ENCODE measurements around the gene RNASE13.
"Not testable (repeated sequence)": the region's sequence is repeated elsewhere in the genome, so short reads cannot be mapped to it uniquely, and the experiment has no call there.

RNASE13 gene

DNA sequence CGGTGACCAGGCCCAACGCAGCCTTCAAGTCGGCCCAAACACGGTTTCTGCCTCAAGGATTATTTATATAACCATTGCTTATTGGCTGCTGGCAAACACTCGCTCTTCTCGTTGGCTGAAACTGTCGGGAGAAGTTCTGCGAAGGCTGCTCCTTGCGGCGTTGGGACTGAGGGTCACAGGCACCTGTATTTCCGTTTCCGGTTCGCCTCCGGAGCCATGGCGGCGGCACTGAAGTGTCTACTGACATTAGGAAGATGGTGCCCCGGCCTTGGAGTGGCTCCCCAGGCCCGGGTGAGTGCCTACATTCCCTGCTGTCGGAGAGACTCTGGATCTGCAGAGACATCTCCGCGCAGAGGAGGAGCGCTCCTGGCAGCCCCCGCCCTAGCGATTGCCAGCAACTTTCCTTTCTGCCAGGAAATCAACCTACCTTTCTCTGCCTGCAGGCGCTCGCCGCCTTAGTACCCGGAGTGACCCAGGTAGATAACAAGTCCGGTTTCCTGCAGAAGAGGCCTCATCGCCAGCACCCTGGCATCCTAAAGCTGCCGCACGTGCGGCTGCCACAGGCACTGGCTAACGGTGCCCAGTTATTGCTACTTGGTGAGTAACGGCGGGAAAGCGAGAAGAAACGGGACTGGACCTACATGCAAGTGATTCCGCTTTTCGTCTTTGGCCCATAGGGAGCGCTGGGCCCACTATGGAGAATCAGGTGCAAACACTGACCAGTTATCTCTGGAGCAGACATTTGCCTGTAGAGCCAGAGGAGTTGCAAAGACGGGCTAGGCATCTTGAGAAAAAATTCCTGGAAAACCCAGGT is 44.6 kb downstream of the RNASE13 start, which contains the start of gene METTL17:
Gene METTL17, plus strand, starts transcription at position 194 of the 814 bp plus-strand sequence. Its CDS starts 23 bp downstream, at position 217.
- H3K4me1 ChIP-seq (ENCODE audit: control insufficient read depth, insufficient read depth, low read length), result peaks cover 38% of the 10 kb centered on the region
- peak within 1 kb of the TSS; percentile 90 for H3K4me3 ChIP-seq (ENCODE audit: low read length)
- peak within 1 kb of the TSS; percentile 92 for H3K4me2 ChIP-seq (ENCODE audit: low read length)
- peak within 1 kb of the TSS; percentile 87 for H3K9ac ChIP-seq (ENCODE audit: low read depth, low read length)
- H3K27me3 ChIP-seq (ENCODE audit: control insufficient read depth, insufficient read depth, low read length), result no peaks in the 10 kb centered on the region
- H3K9me3 ChIP-seq (replicated peaks; ENCODE audit: low read length), result no peaks in the 10 kb centered on the region
- peaks cover 28% of the 10 kb centered on the region for H3K36me3 ChIP-seq (ENCODE audit: insufficient read depth, low read length)

- peaks cover 23% of the 10 kb centered on the region for H3K36me3 ChIP-seq (ENCODE audit: insufficient read depth, low read length)
- peak overlapping the region; percentile 76 for H3K9ac ChIP-seq (ENCODE audit: low read depth, low read length)
- H3K4me2 ChIP-seq (ENCODE audit: low read length), result peak overlapping the region; percentile 67
- peaks cover 38% of the 10 kb centered on the region for H3K4me1 ChIP-seq (ENCODE audit: control insufficient read depth, insufficient read depth, low read length)
- H3K4me3 ChIP-seq (ENCODE audit: low read length), result peak overlapping the region; percentile 39
- H3K27me3 ChIP-seq (ENCODE audit: control insufficient read depth, insufficient read depth, low read length), result no peaks in the 10 kb centered on the region
- H3K9me3 ChIP-seq (replicated peaks; ENCODE audit: low read length), result no peaks in the 10 kb centered on the region
Measured at GRCh38 chr14:20989471-20989786, 45.2 kb downstream of the RNASE13 start.

DNA sequence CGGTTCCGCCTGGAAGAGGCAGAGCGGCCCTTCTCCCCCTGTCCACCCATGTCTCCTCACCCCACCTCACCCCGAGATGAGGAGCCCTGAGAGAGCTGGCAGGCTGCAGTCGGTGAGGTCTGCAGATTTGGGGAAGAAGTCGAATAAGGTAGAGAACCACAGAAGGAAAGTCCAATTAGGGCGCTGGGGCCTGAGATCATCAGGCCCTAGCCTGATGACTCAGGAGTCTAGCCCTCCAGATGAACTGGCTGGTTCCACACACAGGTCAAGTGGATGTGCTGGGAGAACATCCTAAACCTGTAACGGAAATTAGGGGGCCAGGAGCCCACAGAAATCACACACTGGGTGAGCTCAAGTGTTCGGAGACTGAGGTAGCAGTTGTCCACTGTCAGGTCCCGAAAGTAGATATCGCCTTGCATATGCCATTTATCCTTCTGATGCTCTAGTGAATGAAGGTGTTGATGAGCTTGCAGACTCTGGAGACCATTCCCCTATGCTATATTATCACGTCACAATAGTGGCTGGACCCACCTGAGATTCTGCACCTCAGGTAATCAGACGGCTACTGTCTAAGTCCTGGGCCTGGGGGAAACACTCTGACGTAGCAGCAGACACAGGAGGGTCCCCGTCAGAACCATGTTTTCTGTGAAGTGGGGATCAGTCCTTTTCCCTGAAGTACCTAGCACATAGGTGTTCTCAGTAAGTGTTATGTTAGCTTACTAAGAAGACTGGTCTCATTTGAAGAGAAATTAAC is 45.7 kb downstream of the RNASE13 start:
- Histone ChIP-seq H3K4me2 (ENCODE audit: low read length) (peak overlapping the region; percentile 67), H3K9ac (ENCODE audit: low read depth, low read length) (peak overlapping the region; percentile 76), H3K27me3 (ENCODE audit: control insufficient read depth, insufficient read depth, low read length) (no peaks in the 10 kb centered on the region), H3K36me3 (ENCODE audit: insufficient read depth, low read length) (peaks cover 17% of the 10 kb centered on the region), H3K4me3 (ENCODE audit: low read length) (peak overlapping the region; percentile 39), H3K4me1 (ENCODE audit: control insufficient read depth, insufficient read depth, low read length) (peaks cover 38% of the 10 kb centered on the region), H3K9me3 (replicated peaks; ENCODE audit: low read length) (no peaks in the 10 kb centered on the region)

DNA sequence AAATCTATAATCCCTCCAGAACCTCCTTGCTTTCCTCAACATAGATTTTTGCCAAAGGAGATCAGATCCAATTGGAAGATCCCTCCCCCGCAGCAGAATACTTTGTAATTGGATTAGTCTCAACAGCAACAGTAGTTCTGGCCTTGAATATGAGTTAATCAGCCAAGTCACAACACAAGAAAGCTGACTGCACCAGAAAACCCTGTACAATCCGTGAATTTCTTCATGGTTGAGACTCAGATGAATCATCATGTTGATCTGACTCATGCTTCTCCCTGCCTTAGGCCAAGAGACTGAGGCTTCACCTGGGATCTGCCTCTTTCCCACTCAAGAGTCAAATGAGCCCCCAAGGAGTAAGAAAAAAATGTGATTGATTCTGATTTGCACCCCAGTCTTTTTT is 47.8 kb downstream of the RNASE13 start:
- Histone ChIP-seq H3K27me3 (ENCODE audit: control insufficient read depth, insufficient read depth, low read length) (no peaks in the 10 kb centered on the region), H3K4me2 (ENCODE audit: low read length) (peak overlapping the region; percentile 56), H3K9ac (ENCODE audit: low read depth, low read length) (no peak overlapping the region), H3K4me3 (ENCODE audit: low read length) (no peak overlapping the region), H3K4me1 (ENCODE audit: control insufficient read depth, insufficient read depth, low read length) (peaks cover 38% of the 10 kb centered on the region), H3K9me3 (replicated peaks; ENCODE audit: low read length) (no peaks in the 10 kb centered on the region), H3K36me3 (ENCODE audit: insufficient read depth, low read length) (peaks cover under 1% of the 10 kb centered on the region)

DNA sequence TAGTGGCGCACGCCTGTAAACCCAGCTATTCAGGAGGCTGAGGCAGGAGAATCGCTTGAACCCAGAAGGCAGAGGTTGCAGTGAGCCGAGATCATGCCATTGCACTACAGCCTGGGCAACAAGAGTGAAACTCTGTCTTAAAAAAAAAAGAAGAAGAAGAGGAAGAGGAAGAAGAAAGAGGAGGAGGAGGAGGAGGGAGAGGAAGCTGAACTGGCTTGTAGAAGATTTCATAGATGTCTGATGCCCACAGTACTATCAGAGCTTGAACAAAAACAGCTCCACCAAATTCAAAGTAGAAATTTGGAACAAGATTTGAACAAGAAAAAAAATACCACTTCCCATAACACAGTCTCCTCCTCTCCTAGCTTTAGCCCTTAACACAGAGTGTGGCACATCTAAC is 49.0 kb downstream of the RNASE13 start:
- H3K9ac ChIP-seq (ENCODE audit: low read depth, low read length); H3K9me3 ChIP-seq (replicated peaks; ENCODE audit: low read length); H3K36me3 ChIP-seq (ENCODE audit: insufficient read depth, low read length); H3K4me2 ChIP-seq (ENCODE audit: low read length); H3K4me3 ChIP-seq (ENCODE audit: low read length); H3K27me3 ChIP-seq (ENCODE audit: control insufficient read depth, insufficient read depth, low read length): not testable (repeated sequence)
- peaks cover 31% of the 10 kb centered on the region for H3K4me1 ChIP-seq (ENCODE audit: control insufficient read depth, insufficient read depth, low read length)

All from skeletal muscle satellite cell (primary cell).